A172 (cell line): Measurements from ENCODE around the gene FIZ1. TPM values are rescaled to one million over a fixed set of nuclear protein-coding genes. Genes with fewer than 3 reads are reported as not detected.

Source experiments
- DNase-seq: peaks from one replicate; pipeline ENCODE4 v3.0.0-alpha.2; 2015; ENCODE audit warnings: low spot score
- total RNA-seq: library from RNA; depleted of rRNA; stranded (reverse); fragments of >200 nt; shearing (Covaris generic); gene quantifications from 2 replicates; pipeline ENCODE4 v1.2.3, GENCODE V29; 2014; rRNA removed

FIZ1 gene
- total RNA-seq, 1 experiment from 2014 or later: 11.5 TPM

GRCh38 chr19:55543567-55543966, 55.8 kb downstream of the FIZ1 start:
- no peak for DNase-seq

- DNase-seq: no peak
These were observed 56.9 kb downstream of the FIZ1 start for GRCh38 chr19:55542292-55542855.

Other genes starting within 250 kb of the FIZ1 start
- 0.28 TPM in 1 of 2 replicates, not detected in the other for gene COX6B2, start 244.8 kb downstream of the FIZ1 start, total RNA-seq
- gene GARIN5B, start 236.3 kb downstream of the FIZ1 start, total RNA-seq: not detected in 2 replicates
- gene IL11, start 229.1 kb downstream of the FIZ1 start, total RNA-seq: 8.4 and 9.4 TPM in 2 replicates
- gene TMEM190, start 222.7 kb downstream of the FIZ1 start, total RNA-seq: not detected in 2 replicates
- gene TMEM238, start 215.2 kb downstream of the FIZ1 start, total RNA-seq: 1.2 TPM in 1 of 2 replicates, not detected in the other
- 453 and 647 TPM in 2 replicates for gene RPL28, start 213.6 kb downstream of the FIZ1 start, total RNA-seq
- gene UBE2S, start 191.7 kb downstream of the FIZ1 start, total RNA-seq: 272 and 464 TPM in 2 replicates
- gene SHISA7, start 156.2 kb downstream of the FIZ1 start, total RNA-seq: not detected in 2 replicates
- gene ISOC2, start 137.9 kb downstream of the FIZ1 start, total RNA-seq: 114 and 139 TPM in 2 replicates
- gene C19orf85, start 134.8 kb downstream of the FIZ1 start, total RNA-seq: 0.07 TPM in 1 of 2 replicates, not detected in the other
- gene ZNF628, start 122.9 kb downstream of the FIZ1 start, total RNA-seq: 4.1 and 4.8 TPM in 2 replicates
- 56.2 and 65.7 TPM in 2 replicates for gene NAT14, start 114.3 kb downstream of the FIZ1 start, total RNA-seq
- 1.1 and 1.2 TPM in 2 replicates for gene SSC5D, start 111.1 kb downstream of the FIZ1 start, total RNA-seq
- 0.38 TPM in 1 of 2 replicates, not detected in the other for gene SBK2, start 62.4 kb downstream of the FIZ1 start, total RNA-seq
- 0.19 and 0.81 TPM in 2 replicates for gene SBK3, start 54.0 kb downstream of the FIZ1 start, total RNA-seq
- 7.9 and 16.6 TPM in 2 replicates for gene ZNF579, start 18.7 kb downstream of the FIZ1 start, total RNA-seq
- 20.0 and 23.7 TPM in 2 replicates for gene ZNF524, start 771 bp upstream of the FIZ1 start, total RNA-seq
- gene ZNF865, start 6.1 kb upstream of the FIZ1 start, total RNA-seq: 0.81 and 1.4 TPM in 2 replicates
- gene ZNF784, start 25.0 kb upstream of the FIZ1 start, total RNA-seq: 0.62 and 6.5 TPM in 2 replicates
- 13.0 and 21.6 TPM in 2 replicates for gene ZNF580, start 41.5 kb upstream of the FIZ1 start, total RNA-seq
- gene ZNF581, start 44.1 kb upstream of the FIZ1 start, total RNA-seq: 7.3 and 20.2 TPM in 2 replicates
- 2.6 and 6.0 TPM in 2 replicates for gene CCDC106, start 48.7 kb upstream of the FIZ1 start, total RNA-seq
- gene U2AF2, start 55.5 kb upstream of the FIZ1 start, total RNA-seq: 143 and 169 TPM in 2 replicates
- gene EPN1, start 75.7 kb upstream of the FIZ1 start, total RNA-seq: 135 and 138 TPM in 2 replicates
- gene NLRP9, start 138.9 kb upstream of the FIZ1 start, total RNA-seq: not detected in 2 replicates
- not detected in 2 replicates for gene RFPL4A, start 159.6 kb upstream of the FIZ1 start, total RNA-seq
- gene RFPL4AL1, start 169.6 kb upstream of the FIZ1 start, total RNA-seq: 1.6 TPM in 1 of 2 replicates, not detected in the other
- 2.5 and 4.9 TPM in 2 replicates for gene NLRP11, start 232.5 kb upstream of the FIZ1 start, total RNA-seq
- 0.03 TPM in 1 of 2 replicates, not detected in the other for gene NLRP4, start 237.0 kb upstream of the FIZ1 start, total RNA-seq